Activated CD4-positive, CD25-positive, alpha-beta regulatory T cell treated with anti-CD3 and anti-CD28 coated beads, Interleukin-2, amount 50 U/mL, for 24 hours (primary cell): ENCODE measurements around the gene GTF2H2.
"Not testable (repeated sequence)": the region's sequence is repeated elsewhere in the genome, so short reads cannot be mapped to it uniquely, and the experiment has no call there.

ENCODE experiments used
- ATAC-seq, 2 donors: fragments of 150-1000 bp; cut with Tn5 transposase; one replicate each; pipeline ENCODE4 v1.10.0; 2021; ENCODE audit warnings: mild to moderate bottlenecking in 1 of 2, moderate library complexity in 1 of 2

The GTF2H2 gene

DNA sequence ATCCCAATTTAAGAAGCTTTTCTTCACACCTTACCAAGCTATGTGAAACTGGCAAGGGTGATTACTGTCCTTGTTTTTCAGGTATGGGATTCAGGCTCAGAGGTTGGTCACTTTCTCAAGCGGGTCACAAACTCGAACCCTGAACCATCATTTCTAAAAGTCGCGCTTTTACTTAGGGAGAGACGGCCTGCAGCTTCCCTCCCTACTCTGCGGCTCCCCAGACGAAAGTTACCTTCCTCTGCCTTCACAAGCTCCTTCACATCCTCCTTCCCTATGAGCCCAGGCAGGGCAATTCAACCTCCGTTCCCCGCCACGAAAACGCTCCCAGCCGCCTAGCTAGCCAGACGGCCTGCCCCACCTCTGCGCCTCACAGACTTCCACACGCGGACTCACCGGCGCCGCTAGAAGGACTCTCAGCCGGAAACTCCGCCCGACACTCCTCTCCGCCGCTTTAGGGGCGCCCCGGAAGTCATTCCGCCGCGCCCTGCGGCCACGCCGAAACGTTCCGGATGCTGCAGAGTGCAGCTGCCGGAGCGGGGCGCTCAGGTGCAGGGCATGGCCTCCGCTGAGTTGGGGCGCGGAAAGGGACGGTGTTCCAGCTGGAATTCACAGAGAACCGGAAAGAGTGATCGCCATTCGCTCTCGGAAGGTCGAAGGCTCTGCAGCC is at the start of gene GTF2H2:
Gene GTF2H2, minus strand, starts transcription at position 415 of the 667 bp plus-strand sequence. CDS start 4,913 bp downstream, outside the sequence.
- peak; percentile 99 to 100 for ATAC-seq

GRCh38 chr5:71109730-71110275 is 42.3 kb upstream of the GTF2H2 start:
- ATAC-seq = not testable (repeated sequence)

DNA sequence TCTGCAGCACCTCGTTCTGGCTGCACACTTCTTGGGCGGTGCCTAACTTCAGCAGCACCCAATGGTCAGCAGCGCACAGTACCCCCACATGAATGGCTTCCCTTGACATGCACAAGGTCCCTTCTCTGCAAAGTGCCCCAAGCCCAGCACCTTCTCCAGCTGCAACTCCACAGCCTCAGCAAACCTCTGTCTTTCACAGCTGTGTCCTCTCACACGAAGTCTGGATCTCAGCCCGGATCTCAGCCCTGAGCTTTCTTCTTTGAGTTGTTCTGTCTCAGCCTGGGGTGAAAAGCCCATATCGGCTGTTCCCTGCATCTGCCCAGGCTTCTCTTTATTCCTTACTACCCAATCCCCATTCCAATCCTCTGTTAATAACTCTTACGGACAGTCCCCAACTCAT is 32.5 kb upstream of the GTF2H2 start:
- not testable (repeated sequence) for ATAC-seq

- not testable (repeated sequence) for ATAC-seq
These were observed 30.4 kb upstream of the GTF2H2 start for GRCh38 chr5:71097930-71098203.

DNA sequence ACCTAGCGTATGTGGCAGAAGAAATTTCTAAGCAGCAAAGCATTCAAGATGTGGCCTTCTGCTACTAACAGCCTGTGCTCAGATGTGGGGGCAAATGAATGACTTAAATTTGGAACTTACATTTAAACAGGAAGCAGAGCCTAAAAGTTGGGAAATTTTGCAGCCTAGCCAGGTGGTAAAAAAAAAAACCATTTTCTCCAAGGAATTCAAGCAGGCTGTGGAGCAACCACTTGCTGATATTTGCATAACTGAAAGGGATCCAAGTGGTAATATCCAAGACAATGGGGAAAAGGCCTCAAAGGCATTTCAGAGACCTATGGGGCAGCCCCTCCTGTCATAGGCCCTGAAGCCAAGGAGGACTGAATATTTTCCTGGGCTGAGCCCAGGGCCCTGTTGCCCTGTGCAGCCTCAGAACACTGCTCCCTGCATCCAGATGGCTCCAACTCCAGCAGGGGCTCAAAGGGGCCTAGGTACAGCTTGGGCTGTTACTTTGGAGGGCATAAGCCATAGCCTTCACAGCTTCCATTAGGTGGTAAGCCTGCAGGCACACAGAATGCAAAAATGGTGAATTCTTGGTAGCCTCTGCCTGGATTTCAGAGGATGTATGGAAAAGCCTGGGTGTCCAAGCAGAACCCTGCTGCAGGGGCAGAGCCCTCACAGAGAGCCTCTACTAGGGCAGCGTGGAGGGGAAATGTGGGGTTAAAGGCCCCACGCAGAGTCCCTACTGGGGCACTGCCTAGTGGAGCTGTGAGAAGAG is 29.9 kb upstream of the GTF2H2 start:
- ATAC-seq = not testable (repeated sequence)

GRCh38 chr5:71089773-71090172 is 22.3 kb upstream of the GTF2H2 start:
- not testable (repeated sequence) for ATAC-seq

DNA sequence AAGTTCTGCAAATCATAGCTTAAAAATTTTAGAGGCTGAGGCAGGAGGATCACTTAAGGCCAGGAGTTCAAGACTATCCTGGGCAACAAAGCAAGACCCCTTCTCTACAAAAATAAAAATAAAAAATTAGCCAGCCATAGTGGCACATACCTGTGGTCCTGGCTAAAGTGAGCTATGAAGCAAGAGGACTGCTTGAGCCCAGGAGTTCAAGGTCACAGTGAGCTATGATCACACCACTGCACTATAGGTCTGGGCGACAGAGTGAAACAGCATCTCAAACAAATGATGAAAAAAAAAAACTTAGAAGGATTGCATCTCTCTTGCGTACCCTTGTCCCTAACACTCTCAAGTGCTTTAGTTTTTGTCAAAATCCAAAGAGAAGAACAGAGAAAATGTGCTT is 21.3 kb upstream of the GTF2H2 start:
- ATAC-seq = not testable (repeated sequence)

DNA sequence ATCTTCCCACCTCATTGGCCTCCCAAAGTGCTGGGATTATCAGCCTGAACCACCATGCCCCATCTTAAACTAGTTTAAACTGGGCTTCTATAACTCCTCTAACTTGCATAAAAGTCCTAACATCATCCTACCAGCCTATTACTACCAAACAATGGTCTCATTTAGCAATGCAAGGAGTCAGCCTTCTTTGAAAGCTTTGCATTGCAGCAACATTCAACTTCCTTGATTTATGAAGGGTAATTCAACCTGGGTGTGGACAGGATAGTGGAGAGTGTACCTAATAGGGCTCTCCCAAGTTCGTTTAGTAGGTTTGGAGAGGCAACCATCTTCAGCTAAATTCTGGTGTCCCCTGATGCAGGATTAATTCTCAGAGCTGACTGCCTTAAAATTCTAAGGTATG is 18.7 kb upstream of the GTF2H2 start:
- not testable (repeated sequence) for ATAC-seq

GRCh38 chr5:71084280-71085063 is 17.0 kb upstream of the GTF2H2 start:
- ATAC-seq = not testable (repeated sequence)

GRCh38 chr5:71082898-71083297 is 15.4 kb upstream of the GTF2H2 start:
- not testable (repeated sequence) for ATAC-seq

DNA sequence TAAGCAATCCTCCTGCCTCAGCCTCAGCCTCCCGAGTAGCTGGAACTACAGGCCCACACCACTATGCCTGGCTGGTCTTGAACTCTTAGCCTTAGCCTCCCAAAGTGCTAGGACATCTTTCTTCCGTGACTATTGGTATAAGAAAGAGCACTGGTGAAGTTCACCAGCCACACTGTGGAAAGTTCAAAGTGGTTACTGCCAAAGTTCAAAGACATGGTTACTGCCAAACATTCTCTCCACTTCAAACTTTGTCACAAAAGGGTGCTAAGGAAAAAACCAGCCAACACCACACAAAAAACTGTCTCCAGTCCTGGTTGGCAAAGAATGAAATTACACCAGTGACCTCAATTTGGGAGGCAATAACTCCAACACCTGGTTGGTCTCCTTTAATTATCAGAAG is 14.9 kb upstream of the GTF2H2 start:
- ATAC-seq = not testable (repeated sequence)

GRCh38 chr5:71061322-71061721 is 6.2 kb downstream of the GTF2H2 start:
- not testable (repeated sequence) for ATAC-seq

GRCh38 chr5:71059426-71059825 is 8.1 kb downstream of the GTF2H2 start:
- not testable (repeated sequence) for ATAC-seq

GRCh38 chr5:71044808-71045207 is 22.7 kb downstream of the GTF2H2 start:
- ATAC-seq = not testable (repeated sequence)

DNA sequence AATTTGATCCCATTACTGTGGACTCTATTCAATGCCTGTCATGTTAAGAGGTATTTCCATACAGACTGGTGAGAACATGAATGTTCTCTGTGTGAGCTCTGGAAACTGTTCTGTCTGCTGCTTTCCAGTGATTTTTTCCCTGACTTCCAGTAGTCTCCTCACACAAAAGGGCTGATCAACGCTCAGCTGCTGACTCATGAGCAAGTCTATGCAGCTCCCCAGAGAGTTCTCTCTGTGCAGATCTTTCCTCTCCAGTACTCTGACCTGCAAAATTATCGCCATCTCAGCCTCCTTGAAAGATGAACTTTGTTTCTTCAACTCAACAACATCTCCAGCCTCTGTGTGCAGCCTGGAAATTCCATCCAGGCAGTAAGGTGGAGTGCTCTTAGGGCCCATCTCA is 23.3 kb downstream of the GTF2H2 start:
- not testable (repeated sequence) for ATAC-seq

DNA sequence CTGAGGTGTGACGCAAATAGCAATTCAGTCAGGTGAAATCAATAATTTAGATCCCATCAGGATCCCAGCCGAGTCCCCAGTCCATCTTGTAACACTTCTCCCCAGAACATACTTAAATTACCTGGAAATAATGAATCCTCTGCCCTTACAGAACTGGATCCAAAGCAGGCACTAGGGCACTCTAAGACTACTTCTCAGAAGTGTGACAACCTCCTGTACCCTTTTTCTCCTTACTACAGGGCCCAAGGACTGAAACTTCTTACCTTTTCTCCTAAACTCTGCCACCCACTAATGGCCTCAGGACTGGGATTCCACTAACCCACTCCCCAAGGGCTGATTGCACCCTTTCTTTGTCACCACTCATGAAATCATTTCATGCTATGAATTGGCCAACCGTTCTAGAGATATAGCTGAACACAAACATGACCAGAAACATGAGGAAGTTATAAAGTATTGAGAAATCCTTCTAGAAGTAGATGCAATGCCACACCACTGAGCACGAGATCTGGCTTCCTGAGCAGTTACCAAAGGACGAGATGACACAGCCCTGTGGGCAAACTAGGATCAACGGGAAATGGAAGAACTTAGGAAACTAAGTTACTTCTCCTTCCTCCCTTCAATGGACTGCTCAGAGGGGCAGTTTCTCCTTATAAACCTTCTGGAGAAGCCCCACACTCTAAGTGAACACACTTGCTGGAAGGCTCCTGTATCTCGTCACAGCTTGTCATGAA is 36.3 kb downstream of the GTF2H2 start:
- not testable (repeated sequence) for ATAC-seq

DNA sequence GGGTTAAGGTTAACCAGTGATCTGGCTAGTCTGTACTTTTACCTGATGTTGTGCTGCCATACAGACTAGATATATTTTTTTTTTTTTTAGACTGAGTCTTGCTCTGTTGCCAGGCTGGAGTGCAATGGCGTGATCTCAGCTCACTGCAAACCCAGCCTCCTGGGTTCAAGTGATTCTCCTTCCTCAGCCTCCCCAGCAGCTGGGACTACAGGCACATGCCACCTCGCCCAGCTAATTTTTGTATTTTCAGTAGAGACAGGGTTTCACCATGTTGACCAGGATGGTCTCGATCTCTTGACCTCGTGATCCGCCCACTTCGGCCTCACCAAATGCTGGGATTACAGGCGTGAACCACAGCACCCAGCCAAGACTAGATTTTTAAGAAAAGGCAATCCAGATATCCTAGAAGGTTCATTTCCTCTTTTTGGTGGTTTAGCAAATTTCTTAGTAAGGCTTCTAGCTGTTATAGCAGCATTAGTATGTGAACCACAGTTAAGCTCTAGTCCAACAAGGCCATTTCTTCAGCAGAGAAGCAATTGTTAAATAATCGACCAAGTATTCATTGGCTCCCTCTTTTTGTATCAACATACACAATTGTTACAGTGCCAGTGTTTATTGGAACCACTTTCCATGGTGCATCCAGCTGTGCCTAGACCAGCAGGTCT is 42.1 kb downstream of the GTF2H2 start, which contains the start of gene NAIP:
Gene NAIP, minus strand, starts transcription at position 51 of the 665 bp plus-strand sequence. CDS start 12,424 bp downstream, outside the sequence.
- not testable (repeated sequence) for ATAC-seq

GRCh38 chr5:71020643-71021042 is 46.8 kb downstream of the GTF2H2 start:
- not testable (repeated sequence) for ATAC-seq

- not testable (repeated sequence) for ATAC-seq
These were observed 49.0 kb downstream of the GTF2H2 start for GRCh38 chr5:71018376-71019005.

GRCh38 chr5:71014176-71014575 is 53.3 kb downstream of the GTF2H2 start:
- no peak for ATAC-seq

GRCh38 chr5:71013575-71013974 is 53.9 kb downstream of the GTF2H2 start:
- ATAC-seq = no peak
